ENCODE results near the gene THBS2.
A peak's percentile ranks its signal among the peaks of the same experiment; 100 is the strongest.
"Not testable (repeated sequence)": the region's sequence is repeated elsewhere in the genome, so short reads cannot be mapped to it uniquely, and the experiment has no call there.

The THBS2 gene

DNA sequence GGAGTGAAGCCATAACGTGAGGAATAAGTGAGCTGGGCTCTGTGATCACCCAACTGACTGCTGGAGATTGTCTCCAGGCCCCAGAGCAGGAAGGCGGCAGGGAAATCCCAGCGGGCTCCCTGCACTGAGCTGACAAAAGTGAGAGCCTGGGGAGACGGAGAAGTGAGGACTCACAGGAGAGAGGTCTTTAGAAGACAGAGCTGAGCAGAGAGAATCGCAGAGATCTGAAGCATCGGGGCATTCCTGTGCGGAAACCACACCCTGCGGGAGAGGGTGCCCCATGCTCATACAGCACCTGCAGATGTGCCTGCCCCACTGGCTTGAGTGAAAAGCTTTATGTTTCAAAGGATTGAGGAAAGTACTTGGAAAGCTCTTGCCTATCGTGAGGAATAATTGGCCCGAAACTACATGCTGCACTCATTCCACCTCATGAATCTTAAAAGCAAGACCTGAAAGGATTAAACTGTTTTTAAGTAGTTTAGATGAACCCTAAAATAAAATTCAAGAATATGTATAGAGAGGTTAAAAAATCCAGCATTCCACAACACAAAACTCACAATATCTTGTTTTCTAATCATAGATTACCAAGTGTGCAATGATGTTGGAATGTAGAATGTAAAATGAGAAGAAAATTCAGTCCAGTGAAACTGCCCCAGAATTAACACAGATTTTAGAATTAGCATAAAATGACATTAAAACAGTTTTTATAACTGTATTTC, 17.7 kb upstream of the THBS2 start:
- DNase-seq: no peak

DNA sequence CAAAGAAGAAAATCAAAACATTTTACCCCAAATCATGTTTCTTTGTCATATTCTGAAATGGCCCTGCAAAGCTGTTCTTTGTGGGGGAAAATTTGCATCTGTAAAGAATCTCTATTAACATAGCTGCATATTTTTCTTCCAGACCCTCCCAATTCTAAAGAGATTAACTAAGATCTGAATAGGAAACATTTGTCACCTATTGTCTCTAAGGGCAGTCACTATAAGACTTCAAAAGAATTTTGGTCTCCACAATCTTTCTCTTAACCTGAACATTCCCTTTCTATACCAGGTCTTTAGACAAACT, 16.4 kb upstream of the THBS2 start:
- not testable (repeated sequence) for DNase-seq

DNA sequence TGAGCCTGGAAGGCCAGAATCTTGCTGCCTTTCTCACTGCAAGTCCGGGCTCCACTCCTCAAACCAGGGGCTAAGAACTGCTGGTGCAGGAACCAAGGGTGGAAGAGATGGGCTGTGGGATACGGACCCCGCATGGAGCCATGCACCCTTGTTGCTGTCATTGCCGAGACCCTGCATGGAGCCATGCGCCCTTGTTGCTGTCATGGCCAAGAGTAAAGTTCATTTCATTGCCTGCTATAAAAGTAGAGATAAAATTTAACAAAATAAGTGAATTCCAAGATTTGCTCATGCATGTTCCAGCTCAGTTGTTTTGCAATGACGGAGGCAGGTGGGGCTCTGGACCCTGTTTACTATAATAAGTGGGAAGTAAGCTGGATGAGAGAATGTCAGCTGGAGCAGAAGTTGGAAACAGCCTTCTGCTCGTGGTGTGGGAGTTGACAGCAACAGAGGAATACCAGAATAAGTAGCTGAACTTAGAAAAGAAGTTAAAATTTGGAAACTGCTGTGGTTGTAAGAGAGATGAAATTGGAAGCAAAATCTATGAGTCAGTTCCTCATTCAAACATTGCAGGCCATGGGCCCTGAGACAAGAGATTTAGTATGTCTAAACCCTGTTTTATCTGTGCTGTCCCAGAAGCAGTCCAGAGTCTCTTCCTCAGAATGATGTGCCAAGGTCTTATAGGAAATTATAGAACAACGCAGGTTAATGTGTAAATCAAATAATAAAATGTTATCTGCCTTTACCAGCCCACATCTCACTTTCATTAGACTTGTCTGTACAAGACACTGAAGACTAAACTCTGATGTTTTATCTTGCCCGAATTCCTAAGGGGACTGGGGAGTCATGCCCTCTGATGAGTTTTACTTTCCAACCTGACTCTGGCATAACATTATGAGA, 15.8 kb upstream of the THBS2 start:
- no peak for DNase-seq

DNA sequence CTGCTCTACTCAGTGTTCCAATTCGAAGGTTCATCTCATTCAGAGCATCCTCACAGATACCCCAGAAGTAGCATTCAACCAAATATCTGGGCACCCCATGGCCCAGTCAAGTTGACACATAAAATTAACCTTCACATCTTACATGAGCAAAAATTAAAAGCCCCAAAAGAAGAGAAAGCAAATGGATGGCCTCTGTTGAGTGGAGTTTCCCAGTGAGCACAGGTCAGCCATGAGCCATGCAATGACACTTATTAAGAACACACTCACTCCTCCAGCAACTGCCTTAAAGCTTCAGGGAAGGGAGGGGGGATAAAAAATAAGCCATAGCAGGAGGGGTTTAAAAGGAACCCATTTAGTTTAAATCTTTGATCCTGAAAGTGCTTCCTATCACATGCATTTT, 14.6 kb upstream of the THBS2 start:
- DNase-seq: no peak

DNA sequence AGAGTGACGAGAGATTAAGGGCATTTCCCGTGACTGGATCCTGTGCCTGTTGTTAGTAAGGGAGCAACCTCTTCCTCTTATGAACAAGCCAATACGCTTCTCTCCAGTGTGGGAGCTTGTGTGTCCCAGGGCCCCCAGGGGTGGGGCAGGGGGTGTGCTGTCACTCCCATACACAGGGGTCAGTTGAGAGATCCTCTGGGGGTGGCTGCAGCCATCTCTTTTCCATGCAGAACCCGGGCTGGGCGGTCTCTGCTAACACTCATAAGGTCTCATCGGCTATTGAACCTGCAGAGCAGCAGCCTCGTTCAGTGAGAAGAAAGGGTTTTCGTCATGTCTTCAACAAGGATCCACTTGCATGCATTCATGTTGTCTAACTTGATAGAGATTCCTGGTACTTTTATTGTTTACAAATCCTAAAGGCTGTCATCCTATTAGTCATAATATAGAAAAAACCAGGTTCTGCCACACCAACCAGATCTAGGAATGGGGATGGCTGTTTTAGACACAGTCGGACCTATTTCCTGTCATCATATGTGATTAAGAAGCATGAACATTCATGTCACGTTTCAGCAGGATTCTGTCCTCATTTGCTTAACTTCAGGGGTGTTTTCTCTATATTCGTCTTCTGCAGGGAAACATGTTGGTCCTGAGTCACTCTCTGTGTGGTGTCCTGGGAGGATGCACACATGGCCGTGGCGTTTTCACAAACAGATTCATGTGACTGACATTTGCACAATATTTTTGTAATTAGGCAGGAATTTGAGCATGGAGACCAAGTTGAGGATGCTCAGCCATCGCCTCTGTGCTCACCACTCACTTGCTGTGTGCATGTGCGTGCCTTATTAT, 13.3 kb upstream of the THBS2 start:
- no peak for DNase-seq

DNA sequence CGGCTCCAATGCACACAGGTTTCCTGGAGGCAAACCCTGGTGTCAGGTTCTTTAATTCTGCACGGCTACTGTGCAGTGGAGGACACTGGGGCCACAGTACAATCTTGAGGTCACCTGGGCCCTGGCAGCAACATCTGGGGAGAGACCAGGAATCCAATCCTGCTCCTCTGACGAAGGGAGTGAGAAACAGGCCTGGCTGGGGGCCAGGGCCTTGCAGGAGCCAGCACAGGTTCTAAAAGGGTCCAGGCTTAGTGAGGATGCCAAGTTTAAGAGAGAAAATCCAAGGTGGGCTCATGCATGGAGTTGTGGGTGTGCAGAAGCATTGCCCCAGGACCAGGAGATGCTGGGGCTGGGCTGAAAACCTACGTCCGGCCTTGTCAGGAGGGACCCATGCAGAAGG, 12.6 kb upstream of the THBS2 start:
- DNase-seq: no peak

DNA sequence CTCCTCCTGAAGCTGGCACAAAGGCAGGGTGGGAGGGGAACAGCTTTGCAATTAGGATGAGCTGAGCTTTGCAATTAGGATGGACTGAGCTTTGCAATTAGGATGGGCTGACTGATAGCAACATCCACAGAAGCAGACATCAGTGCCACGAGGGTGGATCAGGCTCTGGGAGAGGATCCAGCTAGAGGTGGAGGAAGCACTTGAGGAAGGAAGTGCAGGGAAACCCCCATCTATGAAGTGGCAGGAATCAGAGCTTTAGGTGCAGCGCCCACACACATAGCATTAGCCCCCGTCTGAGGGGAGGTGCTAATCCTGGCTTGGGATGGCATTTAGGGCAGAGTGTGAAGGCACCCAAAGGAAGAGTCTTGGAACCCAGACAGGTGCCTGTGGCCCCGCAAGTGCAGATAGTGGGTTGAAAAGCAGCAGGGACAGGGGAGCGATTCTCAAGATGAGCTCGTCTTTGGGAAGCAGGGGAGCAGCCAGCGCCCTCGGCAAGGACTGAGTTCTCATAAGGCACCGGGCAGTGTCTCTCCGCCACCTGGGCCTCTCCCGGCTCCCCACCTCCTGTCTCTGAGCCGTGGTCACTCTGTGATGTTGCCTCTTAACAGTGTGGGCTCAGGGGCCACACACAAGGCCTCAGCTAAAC, 12.0 kb upstream of the THBS2 start:
- no peak for DNase-seq

DNA sequence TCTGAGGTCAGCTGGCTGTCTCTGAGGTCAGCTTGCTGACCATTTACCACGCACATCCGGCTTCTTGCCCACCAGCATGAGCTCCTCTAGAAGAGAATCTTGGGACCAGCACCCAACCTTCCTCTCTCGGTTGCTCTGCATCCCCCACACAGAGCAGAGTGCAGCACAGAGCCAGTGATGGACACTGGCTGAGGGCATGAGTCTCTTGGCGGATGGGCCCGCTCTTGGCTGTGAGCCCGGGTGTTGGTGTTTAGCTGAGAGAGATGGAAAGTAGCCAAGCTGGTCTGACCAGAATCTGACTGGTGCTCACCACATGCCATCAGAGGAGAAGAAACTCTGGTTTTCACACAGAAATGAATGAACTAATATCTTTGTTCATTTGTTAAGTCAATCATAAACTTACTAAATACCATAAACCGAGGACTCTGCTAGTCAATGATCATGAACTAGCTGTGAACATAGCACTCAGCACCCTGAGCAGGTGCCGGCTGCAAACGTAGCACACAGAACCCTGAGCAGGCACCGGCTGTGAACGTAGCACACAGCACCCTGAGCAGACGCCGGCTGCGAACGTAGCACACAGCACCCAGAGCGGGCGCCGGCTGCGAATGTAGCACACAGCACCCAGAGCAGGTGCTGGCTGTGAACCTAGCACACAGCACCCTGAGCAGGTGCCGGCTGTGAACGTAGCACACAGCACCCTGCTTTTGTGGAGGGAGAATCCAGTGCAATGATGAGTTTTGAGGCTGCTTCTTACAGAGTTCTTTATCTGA, 10.4 kb upstream of the THBS2 start:
- DNase-seq: peak in 2 of 3 experiments; percentile 22 to 31

DNA sequence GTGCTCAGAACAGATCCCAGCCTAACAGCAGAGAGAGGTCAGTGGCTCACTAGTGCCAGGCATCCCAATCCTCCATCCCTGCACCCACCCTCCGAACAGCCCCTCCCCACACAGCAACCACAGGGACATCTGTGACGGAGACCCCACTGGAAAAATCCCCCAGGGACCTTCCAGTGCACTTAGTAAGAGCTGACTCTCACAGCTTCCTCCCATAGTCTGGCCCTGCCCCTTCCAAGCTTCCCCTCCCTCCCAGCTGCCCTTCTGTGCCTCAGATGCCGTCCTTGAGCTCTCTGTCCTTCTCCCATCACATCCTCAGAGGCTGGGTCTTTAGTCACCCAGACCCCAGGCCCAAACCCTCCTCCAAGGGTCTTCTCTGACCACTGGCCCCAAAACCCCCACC, 9.7 kb upstream of the THBS2 start:
- DNase-seq: no peak

DNA sequence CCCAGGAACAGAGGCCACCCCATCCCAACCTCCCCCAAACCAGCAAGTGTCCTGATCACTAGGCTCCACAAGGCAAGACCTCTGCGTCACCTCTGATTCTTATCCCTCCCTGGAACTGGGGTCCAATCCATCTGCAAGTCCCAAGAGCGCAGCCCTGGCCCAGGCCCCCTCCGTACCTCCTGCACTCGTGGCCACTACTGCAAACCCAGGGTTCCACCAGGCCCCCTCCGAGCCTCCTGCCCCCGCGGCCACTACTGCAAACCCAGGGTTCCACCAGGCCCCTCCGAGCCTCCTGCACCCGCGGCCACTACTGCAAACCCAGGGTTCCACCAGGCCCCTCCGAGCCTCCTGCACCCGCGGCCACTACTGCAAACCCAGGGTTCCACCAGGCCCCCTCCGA, 9.0 kb upstream of the THBS2 start:
- not testable (repeated sequence) for DNase-seq

DNA sequence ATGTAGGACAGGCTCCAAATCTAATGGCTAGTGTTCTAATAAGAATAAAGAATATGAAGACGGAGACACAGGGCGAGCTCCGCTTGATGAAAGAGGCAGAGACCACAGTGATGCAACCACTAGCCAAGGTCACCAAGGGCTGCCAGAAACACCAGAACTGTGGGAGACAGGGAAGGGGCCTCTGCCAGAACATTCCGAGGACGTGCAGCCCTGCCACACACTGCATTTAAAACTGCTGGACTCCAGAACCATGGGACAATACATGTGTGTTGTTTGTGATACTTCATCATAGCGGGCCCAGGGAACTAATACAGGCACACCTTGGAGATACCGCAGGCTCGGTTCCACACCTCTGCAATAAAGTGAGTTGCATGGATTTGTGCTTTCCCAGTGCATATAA, 2.9 kb upstream of the THBS2 start:
- DNase-seq: no peak

DNA sequence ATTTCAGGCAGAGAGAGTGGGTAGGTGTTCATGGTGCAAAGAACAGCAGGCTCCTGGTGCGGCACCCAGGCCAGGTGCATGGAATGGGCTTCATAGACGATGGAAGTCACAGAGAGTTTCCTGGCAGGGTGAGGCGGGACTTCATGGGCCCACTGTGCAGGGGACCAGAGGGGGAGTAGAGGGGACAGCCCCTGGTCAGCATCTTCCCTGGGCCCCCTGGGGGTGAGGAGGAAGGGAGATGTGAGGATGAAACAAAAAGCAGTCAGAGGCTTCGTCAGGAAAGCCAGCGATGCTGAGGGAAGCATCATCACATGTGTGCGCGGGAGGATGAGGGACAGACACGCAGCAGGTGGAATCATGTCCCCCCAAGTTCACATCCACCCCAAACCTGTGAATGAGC, 2.4 kb upstream of the THBS2 start:
- DNase-seq: no peak

DNA sequence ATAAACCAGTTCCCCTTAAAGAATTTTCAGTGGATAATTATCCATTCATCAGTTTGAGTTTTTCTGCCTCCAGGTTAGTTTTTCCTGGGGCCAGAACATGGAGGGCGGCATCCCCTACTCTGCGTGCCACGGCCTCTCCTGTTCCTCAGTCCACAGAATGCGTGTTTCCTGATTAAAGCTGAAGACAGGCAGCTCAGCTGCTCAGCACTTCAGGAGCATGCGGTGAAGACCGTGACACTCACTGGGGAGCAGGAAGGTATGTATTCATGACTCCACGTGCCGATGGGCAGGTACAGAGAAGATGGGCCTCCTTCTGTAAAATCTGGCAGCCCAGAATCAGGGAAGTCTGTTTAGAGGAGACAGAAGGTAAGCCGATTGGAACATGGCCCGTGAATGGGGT, 2.0 kb upstream of the THBS2 start:
- DNase-seq: peak in 1 of 3 experiments; percentile 43

DNA sequence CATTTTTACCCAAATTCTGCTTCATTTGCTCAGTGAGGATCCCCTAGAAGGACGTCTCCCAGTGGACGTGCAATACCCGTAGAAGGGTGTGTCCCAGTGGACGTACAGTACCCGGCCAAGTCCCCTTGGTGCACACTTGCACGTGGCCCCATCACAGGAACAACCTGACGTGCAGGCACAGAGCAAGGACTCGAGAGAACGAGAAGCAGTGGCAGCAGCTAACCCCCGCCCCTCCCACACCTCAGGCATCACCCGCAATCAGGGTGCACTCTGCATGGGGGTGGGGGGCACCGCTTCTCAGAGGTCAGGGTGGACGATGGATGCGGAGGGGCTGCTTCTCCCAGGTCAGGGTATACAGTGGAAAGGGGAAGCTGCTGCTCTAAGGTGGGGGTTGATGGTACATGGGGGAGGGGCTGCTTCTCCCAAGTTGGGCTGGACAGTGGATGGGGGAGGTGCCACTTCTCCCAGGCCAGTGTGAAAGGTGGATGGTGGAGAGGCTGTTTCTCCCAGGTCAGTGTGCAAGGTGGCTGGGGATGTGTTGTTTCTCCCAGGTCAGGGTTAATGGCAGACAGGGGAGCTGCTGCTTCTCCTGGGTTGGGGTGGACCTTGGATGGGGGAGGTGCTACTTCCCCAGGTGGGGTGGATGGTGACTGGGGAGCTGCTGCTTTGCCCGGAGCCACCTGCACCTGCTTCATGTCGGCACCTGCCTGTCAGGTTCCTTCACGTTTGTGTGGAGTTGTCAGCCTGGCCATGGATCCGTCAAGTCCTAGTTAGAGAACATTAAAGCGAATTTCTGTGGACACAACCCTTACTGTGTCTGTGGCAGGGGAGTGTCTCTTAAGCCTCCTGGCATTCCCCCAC, 1.0 kb upstream of the THBS2 start:
- DNase-seq: peak in 2 of 3 experiments; percentile 32 to 61

DNA sequence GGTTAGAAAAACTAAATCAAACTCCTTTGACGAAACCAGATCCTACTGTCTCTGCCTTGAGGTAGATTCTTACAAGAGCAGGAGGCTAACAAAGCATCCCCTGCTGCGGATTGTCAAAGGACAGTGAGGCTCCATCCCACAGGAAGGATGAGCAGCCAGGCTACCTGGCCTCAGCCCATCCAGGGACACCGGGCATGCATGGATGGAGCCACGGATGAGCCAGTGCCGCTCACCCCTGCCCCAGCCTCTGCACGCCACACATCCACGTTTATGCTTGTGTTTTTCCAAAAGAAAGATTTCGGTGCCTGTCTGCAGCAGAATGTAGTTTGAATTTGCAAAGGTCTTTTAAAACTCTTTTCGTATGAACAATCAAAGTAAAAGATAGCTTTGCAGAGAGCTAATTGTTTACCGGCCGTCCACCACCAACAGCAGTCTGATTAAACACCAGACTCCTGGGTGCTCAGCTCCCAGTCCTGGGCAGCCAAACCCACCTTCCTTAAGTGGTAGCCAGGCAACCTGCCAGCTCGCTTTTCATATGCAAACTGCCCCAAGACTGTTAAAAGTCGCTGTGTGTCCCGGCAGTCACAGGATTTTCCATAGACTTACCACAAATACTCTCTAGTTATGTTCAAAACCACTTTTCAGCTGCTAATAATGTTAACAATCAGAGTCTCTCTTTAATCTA, 999 bp downstream of the THBS2 start:
- peak; percentile 2 to 69 (median 43) for DNase-seq

DNA sequence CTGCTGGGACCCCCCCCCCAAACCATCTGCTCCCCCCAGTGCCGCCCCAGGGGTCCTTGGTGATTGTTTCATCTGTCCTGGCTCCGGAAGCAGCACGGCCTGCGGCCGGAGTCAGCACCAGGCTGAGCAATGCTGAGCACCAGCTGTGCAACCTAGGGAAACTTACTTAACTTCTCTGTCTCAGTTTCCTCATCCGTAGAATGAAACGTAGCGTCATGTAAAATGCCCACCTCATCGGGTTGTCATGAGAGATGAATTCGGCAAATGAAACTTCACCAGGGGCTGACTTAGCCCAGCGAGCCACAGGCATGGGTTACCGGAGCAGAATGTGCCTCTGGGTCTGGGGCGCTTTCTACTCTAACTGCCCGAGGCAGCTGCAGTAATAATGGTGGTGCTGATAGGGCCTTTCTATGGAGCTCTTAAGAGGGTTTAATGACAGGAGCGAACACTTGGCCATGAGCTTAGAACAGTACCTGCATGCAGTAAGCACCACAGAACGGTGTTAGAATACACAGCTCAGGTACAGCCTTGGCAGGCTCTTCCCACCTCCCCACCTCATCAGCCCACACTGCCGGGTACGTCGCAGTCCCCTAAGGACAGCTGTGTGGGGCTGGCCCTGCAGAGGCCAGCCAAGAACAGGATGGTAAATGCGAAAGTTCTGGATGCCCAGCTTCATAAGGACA, 1.7 kb downstream of the THBS2 start:
- no peak for DNase-seq

DNA sequence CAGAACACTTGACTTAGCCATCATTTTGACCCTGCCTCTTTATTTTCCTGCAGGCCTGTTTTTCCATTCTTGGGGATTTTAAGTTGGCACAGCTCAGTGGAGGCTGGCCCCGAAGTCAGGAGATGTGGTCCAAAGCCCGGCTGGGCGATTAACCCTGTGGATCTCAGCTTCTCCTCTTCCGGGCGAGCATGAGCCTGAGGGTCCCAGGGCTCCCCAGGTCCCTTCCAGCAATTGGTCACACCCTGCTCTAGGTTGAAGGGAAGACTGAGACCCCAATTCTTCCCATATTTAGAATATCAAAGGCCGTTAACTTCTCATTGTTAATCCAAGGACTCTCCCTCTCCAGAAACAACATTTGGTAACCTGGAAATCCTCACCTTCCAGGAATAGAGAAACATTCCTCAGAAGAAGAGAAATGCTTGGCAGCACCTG, 2.3 kb downstream of the THBS2 start:
- DNase-seq: no peak

DNA sequence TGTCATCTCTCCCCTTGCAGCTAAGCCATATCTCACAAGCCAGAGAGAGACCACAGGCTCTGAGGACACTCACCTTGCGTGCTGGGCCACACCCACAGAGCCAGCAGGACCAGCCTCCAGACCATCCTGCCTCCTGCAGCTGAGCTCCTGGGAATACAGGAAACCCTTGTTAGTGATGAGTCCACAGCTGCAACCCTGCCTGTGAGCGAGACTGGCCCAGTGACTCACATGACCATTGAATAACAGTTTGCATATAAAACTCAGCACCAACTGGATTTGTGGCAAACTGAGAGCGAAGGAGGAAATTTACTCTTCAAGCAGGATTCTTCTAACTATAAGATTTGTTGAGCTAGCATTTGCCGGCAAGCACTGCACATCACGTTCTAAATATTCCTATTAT, 3.0 kb downstream of the THBS2 start:
- DNase-seq: no peak

DNA sequence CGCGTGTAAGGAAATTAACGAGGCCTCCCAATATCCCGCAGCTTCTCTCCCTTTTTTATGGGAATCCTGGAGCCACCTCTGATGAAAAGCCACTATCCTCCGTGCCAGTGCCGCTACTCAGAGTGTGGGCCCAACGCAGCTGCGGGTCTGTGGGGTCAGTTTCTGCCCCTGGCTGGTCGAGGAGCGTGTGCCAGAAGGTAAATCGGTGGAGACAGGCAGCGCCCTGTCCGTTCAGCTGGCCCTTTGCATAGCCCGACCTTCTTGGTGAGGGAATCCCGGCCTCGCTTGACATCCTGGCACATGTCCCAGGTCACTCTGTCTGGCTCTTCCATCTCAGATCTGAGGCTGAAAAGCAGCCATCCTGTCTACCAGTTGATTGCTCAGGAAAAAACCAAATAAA, 4.6 kb downstream of the THBS2 start:
- DNase-seq: no peak

DNA sequence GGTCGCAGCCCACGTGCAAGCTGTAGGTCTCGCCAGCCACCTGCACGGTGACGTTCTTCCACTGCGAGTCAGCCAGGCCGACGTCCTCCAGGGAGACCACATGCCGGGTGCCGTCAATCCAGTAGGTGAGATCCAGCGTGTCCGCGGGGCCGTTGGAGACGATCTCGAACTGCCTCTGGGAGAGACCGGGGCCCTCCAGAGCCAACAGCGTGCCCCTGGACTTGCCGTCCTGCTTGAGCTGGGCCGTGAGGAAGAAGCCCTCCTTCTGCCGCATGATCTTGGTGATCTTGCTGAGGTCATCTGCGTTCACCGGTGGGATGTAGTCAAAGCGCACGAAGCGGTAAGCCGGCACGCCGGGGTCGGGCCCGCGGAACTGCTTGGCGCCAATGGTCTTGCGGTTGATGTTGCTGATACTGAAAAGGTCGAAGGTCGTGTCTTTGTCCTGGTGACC, 5.1 kb downstream of the THBS2 start:
- no peak for DNase-seq

Measured in NCI-H1417 (cell line).